ENCODE data around the gene VTA1.
"Not testable (repeated sequence)": the region's sequence is repeated elsewhere in the genome, so short reads cannot be mapped to it uniquely, and the experiment has no call there.

The VTA1 gene

DNA sequence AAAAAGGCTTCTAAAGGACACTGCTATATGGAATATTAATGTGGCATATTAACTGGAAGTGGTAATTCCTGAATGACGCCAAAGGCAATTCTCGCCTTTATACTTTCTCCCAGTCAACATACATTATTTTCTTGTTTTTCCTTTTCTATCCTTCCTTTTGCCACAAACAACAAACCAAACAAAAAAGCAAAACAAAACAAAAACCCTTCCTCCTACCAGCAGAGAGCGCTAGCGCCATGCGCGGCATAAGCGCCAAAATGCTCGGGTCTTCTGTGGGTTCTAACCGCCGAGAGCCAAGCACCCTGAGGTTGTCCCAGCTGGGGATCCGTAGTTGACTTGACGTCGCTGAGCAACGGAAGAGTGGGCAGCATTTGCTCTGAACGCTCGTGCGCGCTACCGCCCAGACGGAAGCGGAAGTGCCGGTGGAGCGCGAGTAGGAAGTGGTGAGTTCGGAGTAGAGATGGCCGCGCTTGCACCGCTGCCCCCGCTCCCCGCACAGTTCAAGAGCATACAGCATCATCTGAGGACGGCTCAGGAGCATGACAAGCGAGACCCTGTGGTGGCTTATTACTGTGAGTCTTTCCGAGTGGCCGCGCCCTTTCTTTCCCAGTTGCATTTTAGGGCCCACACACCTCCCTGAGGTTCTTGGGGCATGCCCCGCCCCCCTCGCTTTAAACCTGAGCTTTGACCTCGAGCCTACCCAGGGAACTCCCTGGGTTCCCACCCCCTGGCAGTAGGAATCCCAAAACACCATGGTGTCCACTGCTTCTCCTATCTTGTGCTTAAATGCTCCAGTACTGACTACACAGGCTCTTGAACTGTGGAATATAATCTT is at the start of gene VTA1, which contains the start of gene NMBR:
VTA1 (plus strand) TSS at position 436 of the 835 bp plus-strand sequence; CDS start at position 461, 25 bp downstream.
NMBR (minus strand) TSS at position 295 of the 835 bp plus-strand sequence. CDS start 58,464 bp downstream, outside the sequence.
- TF ChIP-seq, protein P1, sequence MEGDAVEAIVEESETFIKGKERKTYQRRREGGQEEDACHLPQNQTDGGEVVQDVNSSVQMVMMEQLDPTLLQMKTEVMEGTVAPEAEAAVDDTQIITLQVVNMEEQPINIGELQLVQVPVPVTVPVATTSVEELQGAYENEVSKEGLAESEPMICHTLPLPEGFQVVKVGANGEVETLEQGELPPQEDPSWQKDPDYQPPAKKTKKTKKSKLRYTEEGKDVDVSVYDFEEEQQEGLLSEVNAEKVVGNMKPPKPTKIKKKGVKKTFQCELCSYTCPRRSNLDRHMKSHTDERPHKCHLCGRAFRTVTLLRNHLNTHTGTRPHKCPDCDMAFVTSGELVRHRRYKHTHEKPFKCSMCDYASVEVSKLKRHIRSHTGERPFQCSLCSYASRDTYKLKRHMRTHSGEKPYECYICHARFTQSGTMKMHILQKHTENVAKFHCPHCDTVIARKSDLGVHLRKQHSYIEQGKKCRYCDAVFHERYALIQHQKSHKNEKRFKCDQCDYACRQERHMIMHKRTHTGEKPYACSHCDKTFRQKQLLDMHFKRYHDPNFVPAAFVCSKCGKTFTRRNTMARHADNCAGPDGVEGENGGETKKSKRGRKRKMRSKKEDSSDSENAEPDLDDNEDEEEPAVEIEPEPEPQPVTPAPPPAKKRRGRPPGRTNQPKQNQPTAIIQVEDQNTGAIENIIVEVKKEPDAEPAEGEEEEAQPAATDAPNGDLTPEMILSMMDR (IDR thresholded peaks at IDR 0.05): peak; percentile 98
- TF ChIP-seq ZFX (IDR thresholded peaks at IDR 0.05; ENCODE audit: borderline replicate concordance): no peak
- peak within 1 kb of the TSS; percentile 53 for H3K27ac ChIP-seq

DNA sequence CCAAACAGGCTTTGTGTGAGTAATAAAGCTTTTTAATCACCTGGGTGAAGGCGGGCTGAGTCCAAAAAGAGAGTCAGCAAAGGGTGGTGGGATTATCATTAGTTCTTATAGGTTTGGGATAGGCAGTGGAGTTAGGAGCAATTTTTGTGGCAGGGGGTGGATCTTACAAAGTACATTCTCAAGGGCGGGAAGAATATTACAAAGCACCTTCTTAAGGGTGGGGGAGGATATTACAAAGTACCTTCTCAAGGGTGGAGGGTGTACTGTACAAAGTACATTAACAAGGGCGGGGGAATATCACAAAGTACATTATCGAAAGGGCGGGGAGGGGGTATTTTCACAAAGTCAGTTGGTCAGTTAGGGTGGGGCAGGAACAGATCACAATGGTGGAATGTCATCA is 42.2 kb upstream of the VTA1 start:
- H3K27ac ChIP-seq: not testable (repeated sequence)

DNA sequence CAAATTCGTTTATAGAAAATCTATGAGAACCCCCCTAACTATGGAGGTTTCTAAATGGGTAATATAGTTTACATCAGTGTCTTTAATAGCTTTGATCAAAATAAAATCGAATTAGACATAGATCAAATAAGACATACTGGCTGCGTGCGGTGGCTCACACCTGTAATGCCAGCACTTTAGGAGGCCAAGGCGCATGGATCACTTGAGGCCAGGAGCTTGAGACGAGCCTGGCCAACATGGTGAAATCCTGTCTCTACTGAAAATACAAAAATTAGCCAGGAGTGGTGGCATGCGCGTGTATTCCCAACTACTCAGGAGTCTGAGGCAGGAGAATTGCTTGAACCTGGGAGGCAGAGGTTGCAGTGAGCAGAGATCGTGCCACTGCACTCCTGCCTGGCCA is 36.2 kb upstream of the VTA1 start:
- H3K27ac ChIP-seq: not testable (repeated sequence)

GRCh38 chr6:142112451-142113061 is 34.5 kb upstream of the VTA1 start:
- no peak overlapping the region for H3K27ac ChIP-seq
- TF ChIP-seq ZFX (IDR thresholded peaks at IDR 0.05; ENCODE audit: borderline replicate concordance): no peak
- TF ChIP-seq, protein P1 (IDR thresholded peaks at IDR 0.05): peak; percentile 88

- TF ChIP-seq ZFX (IDR thresholded peaks at IDR 0.05; ENCODE audit: borderline replicate concordance): no peak
- TF ChIP-seq, protein P1 (IDR thresholded peaks at IDR 0.05): no peak
These were observed 29.7 kb upstream of the VTA1 start for GRCh38 chr6:142117366-142117765.

DNA sequence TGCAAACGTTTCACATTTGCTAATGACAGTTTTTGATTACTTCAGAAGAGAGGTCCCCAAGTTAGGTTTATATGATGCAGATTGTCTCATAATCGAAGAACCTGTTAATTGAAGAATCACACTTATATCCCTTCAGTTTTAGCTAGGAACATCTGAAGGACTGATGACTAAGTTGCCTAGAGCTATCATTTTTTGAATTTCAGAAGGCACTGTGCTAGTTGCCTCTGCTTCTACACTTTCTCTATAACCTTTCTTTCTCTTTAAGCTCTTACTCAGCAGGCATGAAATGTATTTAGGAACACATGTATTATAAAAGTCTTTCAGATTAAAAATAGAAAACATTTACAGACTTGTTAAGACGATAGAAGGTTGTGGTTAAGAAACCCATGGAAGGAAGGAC is 28.7 kb upstream of the VTA1 start:
- TF ChIP-seq, protein P1 (IDR thresholded peaks at IDR 0.05): no peak
- TF ChIP-seq ZFX (IDR thresholded peaks at IDR 0.05; ENCODE audit: borderline replicate concordance): no peak
- no peak overlapping the region for H3K27ac ChIP-seq

More at GRCh38 chr6:142117366-142117765, 29.7 kb upstream of the VTA1 start:
- no peak overlapping the region for H3K27ac ChIP-seq

- TF ChIP-seq, protein P1 (IDR thresholded peaks at IDR 0.05): no peak
- no peak overlapping the region for H3K27ac ChIP-seq
These were observed 28.1 kb upstream of the VTA1 start for GRCh38 chr6:142118925-142119324.

DNA sequence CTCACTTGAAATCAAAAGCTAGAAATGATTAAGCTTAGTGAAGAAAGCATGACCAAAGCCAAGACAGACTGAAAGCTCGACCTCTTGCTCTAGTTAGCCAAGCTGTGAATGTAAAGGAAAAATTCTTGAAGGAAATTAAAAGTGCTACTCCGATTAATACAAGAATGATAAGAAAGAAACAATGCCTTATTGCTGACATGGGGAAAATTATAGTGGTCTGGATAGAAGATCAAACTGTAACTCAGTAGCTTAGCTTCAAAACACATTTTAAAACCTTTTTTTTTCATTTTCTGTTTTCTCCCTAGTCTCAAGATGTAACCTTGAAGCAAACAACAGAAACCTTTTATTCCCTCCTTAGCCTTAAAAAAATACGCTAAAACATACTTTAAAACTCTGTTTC is 25.7 kb upstream of the VTA1 start:
- no peak for TF ChIP-seq ZFX (IDR thresholded peaks at IDR 0.05; ENCODE audit: borderline replicate concordance)
- TF ChIP-seq, protein P1 (IDR thresholded peaks at IDR 0.05): no peak
- no peak overlapping the region for H3K27ac ChIP-seq

Measured in 22Rv1 (cell line).